A673 (cell line): ENCODE results near the gene HLA-DQB2. TPM values are rescaled to one million over a fixed set of nuclear protein-coding genes. Genes with fewer than 3 reads are reported as not detected.

Experiments used
- BruUV-seq: library from RNA; stranded (reverse); fragments of 400-500 nt; replicated peaks from 2 replicates; lab custom pipeline; 2021; lab: Mats Ljungman, UMichigan
- CTCF ChIA-PET: fragments of 300-600 bp; sonication (Branson Sonifier 250); formaldehyde crosslinking; loops from one replicate; lab custom pipeline; 2022; ENCODE audit warnings: antibody characterized with exemption; lab: Charles Lee
- POLR2A ChIA-PET: fragments of 300-600 bp; sonication (Branson Sonifier 250); formaldehyde crosslinking; loops from one replicate; lab custom pipeline; 2022; ENCODE audit warnings: antibody characterized with exemption; ENCODE audit not compliant: low non-redundant PET; lab: Charles Lee
- DNase-seq: peaks from one replicate; pipeline ENCODE4 v3.0.0-alpha.2; 2015; ENCODE audit warnings: low spot score
- H3K27ac ChIP-seq: fragments of 200-600 bp; sonication (generic); 2 replicates; pipeline ENCODE4 v1.5.1; 2016; ENCODE audit warnings: mixed run types, low read depth, mild to moderate bottlenecking, mixed read lengths, antibody characterized with exemption, low read length; ENCODE audit not compliant: poor library complexity, severe bottlenecking
- H3K27me3 ChIP-seq: fragments of 200-600 bp; sonication (generic); replicated peaks from 2 replicates; pipeline ENCODE4 v1.6.1; 2017; ENCODE audit warnings: mixed run types, low read depth, mild to moderate bottlenecking, mixed read lengths, antibody characterized with exemption, low read length; ENCODE audit not compliant: insufficient read depth, poor library complexity
- H3K36me3 ChIP-seq: fragments of 200-600 bp; sonication (generic); 2 replicates; pipeline ENCODE4 v1.6.1; 2016; ENCODE audit warnings: mixed run types, mild to moderate bottlenecking, mixed read lengths, antibody characterized with exemption, low read length; ENCODE audit not compliant: insufficient read depth, poor library complexity, severe bottlenecking
- H3K4me1 ChIP-seq: fragments of 200-600 bp; sonication (generic); 2 replicates; pipeline ENCODE4 v1.6.1; 2017; ENCODE audit warnings: mixed run types, mild to moderate bottlenecking, mixed read lengths, antibody characterized with exemption, low read length; ENCODE audit not compliant: insufficient read depth, poor library complexity, severe bottlenecking
- H3K4me3 ChIP-seq: fragments of 200-600 bp; sonication (generic); 2 replicates; pipeline ENCODE4 v1.5.1; 2016; ENCODE audit warnings: low read depth, mixed run types, mild to moderate bottlenecking, mixed read lengths, low read length; ENCODE audit not compliant: poor library complexity, severe bottlenecking
- H3K9me3 ChIP-seq: fragments of 200-600 bp; sonication (generic); 2 replicates; pipeline ENCODE4 v1.6.1; 2016; ENCODE audit warnings: mixed run types, low read depth, mild to moderate bottlenecking, mixed read lengths, antibody characterized with exemption, low read length; ENCODE audit not compliant: poor library complexity, severe bottlenecking
- EZH2 ChIP-seq: fragments of 200-600 bp; sonication (generic); IDR thresholded peaks from 2 replicates; pipeline ENCODE4 v1.6.1; 2017; ENCODE audit warnings: borderline replicate concordance, low read depth, mild to moderate bottlenecking, mixed read lengths, antibody characterized with exemption, low read length; ENCODE audit not compliant: poor library complexity, severe bottlenecking
- intact Hi-C: fragments of 100-400 bp; cut with micrococcal nuclease; formaldehyde crosslinking; loops from one replicate; pipeline ENCODE4 v1.10.0; 2022; ENCODE audit not compliant: unreplicated experiment
- total RNA-seq: library from RNA; stranded (reverse); gene quantifications from 2 replicates; pipeline ENCODE4 v1.2.3, GENCODE V29; 2021
- TF ChIP-seq, protein P1 (sequence below): fragments of 300-800, 200-600 bp; sonication (generic); conservative IDR thresholded peaks from 2 replicates; pipeline ENCODE4 v1.5.1; 2017; ENCODE audit warnings: low read depth, mild to moderate bottlenecking, antibody characterized with exemption, low read length, moderate library complexity, mixed read lengths

The HLA-DQB2 gene
- total RNA-seq, 1 experiment from 2014 or later: not detected

DNA sequence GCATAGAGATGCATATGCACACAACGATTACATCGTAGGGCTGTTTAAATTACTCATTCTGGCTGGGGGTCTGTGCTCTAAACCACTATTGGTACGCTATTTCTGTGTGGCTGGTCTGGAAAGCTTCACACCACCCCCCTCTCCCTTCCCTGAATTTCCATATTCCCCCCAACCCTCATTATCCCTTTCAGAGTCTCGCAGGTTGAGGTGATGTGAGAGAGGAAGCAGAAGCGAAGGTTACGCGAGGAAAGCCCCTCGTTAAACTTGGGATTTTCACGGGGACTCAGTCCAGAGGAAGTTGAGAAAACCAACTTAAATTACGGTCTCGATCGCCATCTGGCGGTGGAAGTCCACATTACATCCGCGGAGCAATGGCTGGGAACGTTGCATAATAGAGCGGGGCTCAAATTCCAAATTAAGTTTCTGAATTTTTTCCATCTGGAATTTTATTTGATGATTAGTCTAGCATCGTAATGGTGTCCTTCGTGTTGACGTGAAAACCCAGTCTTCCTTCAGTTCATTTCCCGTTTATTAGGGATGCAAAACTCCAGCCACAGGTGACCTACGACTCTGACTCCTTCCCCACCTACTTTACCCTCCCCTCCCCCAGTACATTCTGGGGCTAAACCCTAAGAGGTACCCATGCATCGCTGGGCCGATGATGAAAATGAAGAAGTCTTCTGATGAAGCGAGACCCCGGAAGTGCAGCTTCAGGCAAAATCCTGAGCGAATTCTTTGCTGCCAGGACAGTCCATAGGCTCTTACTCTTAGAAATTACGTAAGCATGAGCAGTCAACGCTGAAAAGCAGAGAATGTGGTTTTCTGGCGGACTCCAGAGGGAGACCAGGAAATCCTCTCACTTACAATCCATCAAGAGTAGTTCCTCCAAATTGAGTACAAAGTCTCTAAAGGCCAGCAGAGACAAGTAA is 33.8 kb upstream of the HLA-DQB2 start:
- H3K4me1 ChIP-seq: no peaks in the 10 kb centered on the region
- POLR2A ChIA-PET: no interaction called here

DNA sequence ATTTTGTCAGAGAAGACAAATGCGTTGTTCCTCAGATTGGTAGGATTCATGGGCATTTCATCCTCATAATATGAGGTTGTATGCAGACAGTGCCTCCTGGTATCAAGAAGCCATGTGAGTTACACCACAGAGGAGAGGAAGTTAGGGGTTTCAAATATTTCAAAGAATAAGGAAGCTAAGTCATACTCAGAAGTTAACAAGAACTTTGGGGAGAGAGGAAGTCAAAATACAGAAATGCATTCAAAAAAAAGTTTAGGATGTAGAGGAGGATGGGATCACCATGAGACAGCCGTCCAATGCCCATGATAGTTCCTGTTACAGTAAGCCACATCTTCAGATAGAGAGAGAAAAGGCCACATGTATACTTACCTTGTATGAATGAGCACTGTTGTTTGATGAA is 31.2 kb upstream of the HLA-DQB2 start:
- intact Hi-C loops: loop anchor here (10.0 kb wide), 1 partner anchor 550 kb away; no protein-coding TSS in a partner anchor
- Histone ChIP-seq H3K27me3 (peaks cover 80% of the 10 kb centered on the region), H3K36me3 (no peaks in the 10 kb centered on the region), H3K4me1 (no peaks in the 10 kb centered on the region), H3K27ac (no peak overlapping the region), H3K4me3 (no peak overlapping the region), H3K9me3 (no peaks in the 10 kb centered on the region)
- TF ChIP-seq, protein P1, sequence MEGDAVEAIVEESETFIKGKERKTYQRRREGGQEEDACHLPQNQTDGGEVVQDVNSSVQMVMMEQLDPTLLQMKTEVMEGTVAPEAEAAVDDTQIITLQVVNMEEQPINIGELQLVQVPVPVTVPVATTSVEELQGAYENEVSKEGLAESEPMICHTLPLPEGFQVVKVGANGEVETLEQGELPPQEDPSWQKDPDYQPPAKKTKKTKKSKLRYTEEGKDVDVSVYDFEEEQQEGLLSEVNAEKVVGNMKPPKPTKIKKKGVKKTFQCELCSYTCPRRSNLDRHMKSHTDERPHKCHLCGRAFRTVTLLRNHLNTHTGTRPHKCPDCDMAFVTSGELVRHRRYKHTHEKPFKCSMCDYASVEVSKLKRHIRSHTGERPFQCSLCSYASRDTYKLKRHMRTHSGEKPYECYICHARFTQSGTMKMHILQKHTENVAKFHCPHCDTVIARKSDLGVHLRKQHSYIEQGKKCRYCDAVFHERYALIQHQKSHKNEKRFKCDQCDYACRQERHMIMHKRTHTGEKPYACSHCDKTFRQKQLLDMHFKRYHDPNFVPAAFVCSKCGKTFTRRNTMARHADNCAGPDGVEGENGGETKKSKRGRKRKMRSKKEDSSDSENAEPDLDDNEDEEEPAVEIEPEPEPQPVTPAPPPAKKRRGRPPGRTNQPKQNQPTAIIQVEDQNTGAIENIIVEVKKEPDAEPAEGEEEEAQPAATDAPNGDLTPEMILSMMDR: no peak
- TF ChIP-seq EZH2: no peak
- CTCF ChIA-PET: no interaction called here
- BruUV-seq: no TSS peak
- POLR2A ChIA-PET: interaction anchor here (0.6 kb wide), 1 partner anchor 1092 kb away, joined by 3 read pairs; no protein-coding TSS in a partner anchor
- no peak for DNase-seq

More for the DNA sequence above, 33.8 kb upstream of the HLA-DQB2 start:
- no peaks in the 10 kb centered on the region for H3K36me3 ChIP-seq
- CTCF ChIA-PET: no interaction called here
- intact Hi-C loops: loop anchor here (2.0 to 10.0 kb wide), 2 partner anchors 382 to 552 kb away; no protein-coding TSS in a partner anchor
- peak overlapping the region; percentile 29 for H3K4me3 ChIP-seq
- TF ChIP-seq, protein P1: peak; percentile 87
- no peak for TF ChIP-seq EZH2
- no peaks in the 10 kb centered on the region for H3K9me3 ChIP-seq
- H3K27me3 ChIP-seq: peaks cover 77% of the 10 kb centered on the region
- H3K27ac ChIP-seq: no peak overlapping the region
- BruUV-seq: no TSS peak
- peak; percentile 78 for DNase-seq

DNA sequence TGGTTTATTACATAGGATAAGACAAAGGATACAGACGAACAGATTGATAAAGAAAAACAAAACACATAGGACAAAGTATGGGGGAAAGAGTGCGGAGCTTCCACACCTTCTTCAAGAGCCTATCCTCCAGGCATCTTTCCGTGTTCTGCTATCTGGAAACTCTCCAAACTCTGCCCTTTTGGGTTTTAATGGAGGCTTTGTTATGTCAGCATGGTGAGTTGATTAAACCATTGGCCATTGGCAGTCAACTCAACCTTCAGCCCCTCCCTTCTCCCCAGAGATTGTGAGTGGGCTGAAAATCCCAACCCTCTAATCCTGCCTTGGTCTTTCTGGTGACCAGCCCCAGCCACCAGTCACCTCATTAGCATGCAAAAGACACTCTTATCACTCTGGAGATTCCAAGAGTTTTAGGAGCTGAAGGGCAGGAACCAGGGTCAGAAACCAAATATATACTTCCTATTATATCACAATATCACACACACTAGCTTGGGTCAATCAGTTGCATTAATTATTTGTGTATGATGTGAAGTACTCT is 29.6 kb upstream of the HLA-DQB2 start:
- intact Hi-C loops: loop anchor here (10.0 kb wide), 1 partner anchor 548 kb away; no protein-coding TSS in a partner anchor
- TF ChIP-seq EZH2: no peak
- TF ChIP-seq, protein P1: no peak
- no peaks in the 10 kb centered on the region for H3K36me3 ChIP-seq
- no peak for DNase-seq
- no peak overlapping the region for H3K27ac ChIP-seq
- ChIA-PET POLR2A (no interaction called here), CTCF (no interaction called here)
- no peaks in the 10 kb centered on the region for H3K9me3 ChIP-seq
- H3K27me3 ChIP-seq: peaks cover 75% of the 10 kb centered on the region
- no TSS peak for BruUV-seq
- H3K4me3 ChIP-seq: no peak overlapping the region
- no peaks in the 10 kb centered on the region for H3K4me1 ChIP-seq
